Kidney glomerular epithelial cell (primary cell): ENCODE results near the gene RCOR1.
A peak's percentile ranks its signal among the peaks of the same experiment; 100 is the strongest.
"Not testable (repeated sequence)": the region's sequence is repeated elsewhere in the genome, so short reads cannot be mapped to it uniquely, and the experiment has no call there.

ENCODE experiments used
- DNase-seq: peaks from one replicate; lab custom pipeline; 2025; lab: John Stamatoyannopoulos, UW

RCOR1 gene

DNA sequence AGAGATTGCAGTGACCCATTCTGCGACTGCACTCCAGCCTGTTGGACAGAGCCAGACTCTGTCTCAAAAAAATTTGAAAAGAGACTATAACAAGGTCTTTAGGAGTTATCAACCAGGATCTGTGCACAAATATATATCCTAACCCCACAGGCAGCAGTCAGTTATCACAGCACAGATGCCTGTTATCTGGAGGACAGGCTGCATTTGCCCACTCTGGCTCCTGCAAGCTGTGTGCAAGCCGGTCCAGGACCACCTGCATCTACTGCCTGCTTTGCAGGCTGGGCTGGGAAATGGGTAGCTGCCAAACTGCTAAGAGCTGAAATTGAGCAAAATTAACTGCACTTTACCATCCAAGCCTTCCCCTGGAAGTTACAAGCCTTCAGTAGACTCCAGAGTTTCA is 21.4 kb upstream of the RCOR1 start:
- no peak for DNase-seq

DNA sequence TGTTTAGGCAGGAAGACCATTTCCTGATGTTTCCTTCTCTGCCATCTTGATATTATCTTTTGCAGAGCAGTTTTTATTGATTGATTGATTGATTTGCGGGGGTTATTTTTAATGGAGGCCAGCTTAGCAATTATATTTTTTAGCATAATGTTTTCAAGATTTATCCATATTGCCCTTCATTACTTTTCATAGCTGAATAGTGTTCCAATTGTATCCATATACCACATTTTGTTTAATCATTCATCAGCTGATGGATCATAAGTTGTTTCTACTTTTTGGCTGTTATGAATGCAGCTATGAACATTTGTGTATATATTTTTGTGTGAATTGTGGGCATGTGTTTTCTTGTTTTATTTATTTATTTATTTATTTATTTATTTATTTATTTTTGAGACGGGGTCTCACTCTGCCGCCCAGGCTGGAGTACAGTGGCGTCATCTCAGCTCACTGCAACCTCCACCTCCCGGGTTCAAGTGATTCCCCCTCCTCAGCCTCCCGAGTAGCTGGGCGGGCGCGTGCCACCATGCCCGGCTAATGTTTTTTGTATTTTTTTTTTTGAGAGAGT is 20.9 kb upstream of the RCOR1 start:
- DNase-seq = no peak

DNA sequence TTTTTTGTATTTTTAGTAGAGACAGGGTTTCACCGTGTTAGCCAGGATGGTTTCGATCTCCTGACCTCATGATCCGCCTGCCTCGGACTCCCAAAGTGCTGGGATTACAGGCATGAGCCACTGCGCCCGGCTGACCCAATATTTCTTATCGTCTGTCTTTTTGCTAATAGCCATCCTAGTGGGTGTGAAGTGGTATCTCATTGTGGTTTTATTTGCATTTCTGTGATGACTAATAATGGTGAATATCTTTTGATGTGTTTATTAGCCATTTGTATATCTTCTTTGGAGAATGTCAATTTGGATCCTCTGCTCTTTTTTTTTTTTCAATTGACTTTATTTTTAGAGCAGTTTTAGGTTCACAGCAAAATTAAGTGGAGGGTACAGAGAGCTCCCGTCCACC is 19.3 kb upstream of the RCOR1 start:
- DNase-seq = not testable (repeated sequence)

DNA sequence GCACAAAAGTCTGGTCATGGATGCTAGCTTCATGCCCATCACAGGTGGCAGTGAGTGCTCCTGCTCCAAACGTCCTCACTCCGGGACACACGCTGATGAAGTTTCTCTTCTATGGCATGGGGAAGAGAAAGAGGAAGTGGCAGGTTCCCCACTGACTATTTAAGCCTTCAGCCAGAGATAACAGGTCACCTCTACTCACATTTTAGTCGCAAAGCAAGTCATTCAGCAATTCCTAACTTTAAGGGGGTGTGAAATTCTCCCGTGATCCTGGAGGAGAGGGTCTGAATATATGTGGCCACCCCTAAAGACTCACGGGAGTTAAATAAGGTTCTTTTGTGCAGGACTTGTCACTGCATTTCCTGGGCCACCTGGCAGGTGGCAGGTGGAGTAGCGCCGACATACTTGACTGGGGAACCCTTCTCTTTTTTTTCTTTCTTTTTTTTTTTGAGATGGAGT is 18.8 kb upstream of the RCOR1 start:
- DNase-seq = no peak

DNA sequence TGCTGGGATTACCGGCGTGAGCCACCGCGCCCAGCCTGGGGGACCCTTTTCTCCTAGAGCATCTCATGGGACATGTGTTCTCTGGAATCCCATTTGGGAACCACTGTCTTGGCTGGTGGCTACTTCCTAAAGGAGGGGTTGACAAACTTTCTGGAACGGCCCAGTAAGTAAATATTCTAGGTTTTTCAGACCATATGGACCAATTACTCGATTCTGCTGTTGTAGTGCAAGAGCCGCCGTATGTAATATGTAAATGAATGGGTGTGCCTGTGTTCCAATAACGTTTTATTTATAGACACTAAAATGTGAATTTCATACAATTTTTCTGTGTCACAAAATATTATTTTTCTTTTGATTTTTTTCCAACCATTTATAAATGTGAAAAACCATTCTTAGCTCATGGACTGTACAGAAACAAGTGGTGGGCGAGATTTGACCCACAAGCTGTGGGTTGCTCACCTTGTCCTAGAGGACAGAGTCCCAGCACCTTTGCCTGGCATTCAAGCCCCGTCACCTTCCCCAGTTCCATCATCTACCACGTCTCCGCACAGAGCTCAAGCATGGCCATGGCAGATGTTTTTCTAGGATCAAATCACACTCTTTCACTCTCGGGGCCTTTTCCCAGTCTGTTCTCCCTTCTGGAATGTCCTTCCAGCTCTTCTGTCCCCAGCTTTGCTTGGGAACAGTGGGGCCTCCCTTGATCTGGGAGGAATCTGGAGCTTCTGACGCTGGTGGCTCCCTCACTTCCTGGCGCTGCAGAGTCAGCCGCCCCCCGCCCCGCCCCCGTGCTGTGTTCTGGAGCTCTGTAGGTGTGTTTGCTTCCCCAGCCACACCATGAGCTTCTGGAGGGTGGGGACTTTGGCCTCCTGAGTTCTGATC is 17.9 kb upstream of the RCOR1 start:
- no peak for DNase-seq

DNA sequence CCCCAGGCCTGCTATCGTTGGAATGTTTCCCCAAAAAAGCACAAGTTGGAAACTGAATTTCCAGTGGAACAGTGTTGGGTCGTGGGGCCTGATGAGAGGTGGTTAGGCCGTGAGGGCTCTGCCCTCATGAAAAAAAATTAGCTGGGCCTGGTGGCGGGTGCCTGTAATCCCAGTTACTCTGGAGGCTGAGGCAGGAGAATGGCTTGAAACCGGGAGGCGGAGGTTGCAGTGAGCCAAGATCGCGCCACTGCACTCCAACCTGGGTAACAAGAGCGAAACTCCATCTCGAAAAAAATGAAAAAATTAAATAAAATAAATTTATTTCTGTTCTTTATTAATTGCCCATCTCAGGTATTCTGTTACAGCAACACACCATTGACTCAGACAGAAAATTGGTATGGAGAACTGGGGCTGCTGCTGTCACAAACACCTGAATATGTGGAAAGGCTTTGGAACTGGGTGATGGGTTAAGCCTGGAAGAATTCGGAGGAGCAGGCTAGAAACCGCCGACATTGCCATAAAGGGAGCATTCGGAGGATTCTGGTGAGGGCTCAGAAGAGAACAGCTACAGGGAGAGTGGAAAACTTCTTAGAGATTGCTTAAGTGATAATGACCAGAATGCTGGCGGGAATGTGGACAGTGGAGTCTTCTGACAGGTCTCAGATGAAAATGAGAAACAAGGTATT is 17.1 kb upstream of the RCOR1 start:
- DNase-seq = no peak

DNA sequence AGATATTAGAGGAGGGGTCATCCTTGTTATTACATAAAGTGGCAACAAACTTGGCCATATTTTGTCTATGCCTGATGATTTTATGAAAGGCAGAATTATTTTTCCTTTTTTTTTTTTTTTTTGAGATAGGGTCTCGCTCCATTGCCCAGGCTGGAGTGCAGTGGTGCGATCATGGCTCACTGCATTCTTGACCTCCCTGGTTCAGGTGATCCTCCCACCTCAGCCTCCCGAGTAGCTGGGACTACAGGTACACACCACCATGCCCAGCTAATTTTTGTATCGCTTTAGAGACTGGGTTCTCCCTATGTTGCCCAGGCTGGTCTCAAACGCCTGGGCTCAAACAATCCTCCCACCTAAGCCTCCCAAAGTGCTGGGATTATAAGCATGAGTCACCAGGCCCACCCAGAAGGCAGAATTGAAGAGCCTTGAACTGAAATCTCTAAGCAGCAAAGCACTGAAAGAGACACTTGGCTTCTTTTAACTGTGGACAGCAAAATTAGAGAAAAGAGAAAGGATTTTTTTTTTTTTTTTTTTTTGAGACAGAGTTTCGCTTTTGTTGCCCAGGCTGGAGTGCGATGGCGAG is 16.5 kb upstream of the RCOR1 start:
- not testable (repeated sequence) for DNase-seq

DNA sequence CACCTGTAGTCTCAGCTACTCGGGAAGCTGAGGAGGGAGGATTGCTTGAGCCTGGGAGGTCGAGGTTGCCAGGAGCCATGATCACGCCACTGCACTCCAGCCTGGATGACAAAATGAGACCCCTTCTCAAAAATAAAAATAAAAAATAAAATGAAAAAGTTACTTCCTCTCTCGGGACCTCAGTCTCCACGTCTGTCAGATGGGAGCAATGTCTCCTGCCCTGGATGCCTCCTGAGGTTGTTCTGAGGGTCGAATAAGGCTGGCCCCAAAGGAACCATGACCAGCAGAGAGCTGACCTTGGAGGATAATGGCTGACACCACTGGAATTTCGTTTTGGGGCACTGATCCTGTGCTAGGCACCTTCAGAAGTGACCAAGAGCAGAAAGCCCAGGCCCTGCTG is 13.6 kb upstream of the RCOR1 start:
- no peak for DNase-seq

DNA sequence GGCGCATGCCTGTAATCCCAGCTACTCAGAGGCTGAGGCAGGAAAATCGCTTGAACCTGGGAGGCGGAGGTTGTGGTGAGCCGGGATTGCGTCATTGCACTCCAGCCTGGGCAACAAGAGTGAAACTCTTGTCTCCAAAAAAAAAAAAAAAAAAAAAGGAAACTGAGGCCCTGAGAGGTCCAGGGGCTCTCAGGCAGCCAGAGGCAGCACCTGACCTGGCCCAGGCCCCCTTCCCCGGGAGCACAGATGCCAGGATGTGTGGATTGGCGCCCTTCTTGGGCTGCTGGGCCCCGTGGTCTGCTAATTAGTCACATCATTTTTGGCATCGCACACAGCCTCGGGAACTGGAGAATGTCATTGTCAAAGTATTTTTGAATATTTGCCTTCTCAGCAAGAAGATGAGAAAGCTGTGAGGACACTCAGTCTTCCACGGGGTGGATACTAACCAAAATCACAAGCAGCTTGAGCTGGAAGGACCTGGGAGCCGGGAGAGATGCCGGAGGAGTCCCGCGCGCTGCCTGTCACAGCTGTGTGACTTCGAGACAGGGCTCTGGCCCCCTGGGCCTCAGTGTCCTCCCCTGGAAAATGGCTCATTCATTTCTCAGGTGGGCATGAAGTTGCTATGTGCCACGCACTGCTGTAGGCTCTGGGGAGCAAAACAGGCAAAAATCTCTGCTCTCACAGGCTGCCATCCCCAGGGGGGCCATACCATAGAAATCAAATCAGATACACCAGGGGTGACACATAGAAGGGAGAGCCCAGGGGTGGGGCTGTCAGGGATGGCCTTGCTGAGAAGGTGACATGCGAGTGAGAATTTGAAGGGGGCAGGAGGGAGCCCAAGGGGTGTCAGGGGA is 12.5 kb upstream of the RCOR1 start:
- no peak for DNase-seq

DNA sequence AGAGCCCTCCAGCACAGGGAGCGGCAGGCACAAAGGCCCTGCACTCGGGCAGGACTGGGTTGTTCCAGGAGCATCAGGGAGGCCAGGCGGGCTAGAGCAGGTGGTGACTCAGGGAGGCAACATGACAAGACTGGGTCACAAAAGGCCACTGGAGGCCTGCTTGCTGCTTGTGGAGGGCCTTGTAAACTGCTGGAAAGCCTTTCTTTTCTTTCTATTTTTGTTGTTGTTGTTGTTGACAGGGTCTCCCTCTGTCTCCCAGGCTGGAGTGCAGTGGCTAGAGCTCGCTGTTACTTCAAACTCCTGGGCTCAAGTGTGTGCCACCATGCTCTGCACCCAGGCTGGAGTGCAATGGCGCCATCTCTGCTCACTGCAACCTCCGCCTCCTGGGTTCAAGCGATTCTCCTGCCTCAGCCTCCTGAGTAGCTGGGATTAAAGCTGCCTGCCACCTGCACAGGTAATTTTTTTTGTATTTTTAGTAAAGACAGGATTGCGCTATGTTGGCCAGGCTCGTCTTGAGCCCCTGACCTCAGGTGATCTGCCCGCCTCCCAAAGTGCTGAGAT is 11.8 kb upstream of the RCOR1 start:
- DNase-seq = no peak

DNA sequence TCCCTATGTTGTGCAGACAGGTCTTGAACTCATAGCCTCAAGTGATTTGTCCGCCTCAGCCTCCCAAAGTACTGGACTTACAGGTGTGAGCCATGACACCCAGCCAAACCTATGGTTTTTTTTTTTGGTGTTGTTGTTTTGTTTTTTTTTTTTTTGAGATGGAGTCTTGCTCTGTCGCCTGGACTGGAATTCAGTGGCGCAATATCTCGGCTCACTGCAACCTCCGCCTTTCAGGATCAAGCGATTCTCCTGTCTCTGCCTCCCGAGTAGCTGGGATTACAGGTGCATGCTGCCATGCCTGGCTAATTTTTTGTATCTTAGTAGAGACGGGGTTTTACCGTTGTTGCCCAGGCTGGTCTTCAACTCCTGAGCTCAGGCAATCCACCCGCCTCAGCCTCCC is 11.3 kb upstream of the RCOR1 start:
- DNase-seq = no peak

DNA sequence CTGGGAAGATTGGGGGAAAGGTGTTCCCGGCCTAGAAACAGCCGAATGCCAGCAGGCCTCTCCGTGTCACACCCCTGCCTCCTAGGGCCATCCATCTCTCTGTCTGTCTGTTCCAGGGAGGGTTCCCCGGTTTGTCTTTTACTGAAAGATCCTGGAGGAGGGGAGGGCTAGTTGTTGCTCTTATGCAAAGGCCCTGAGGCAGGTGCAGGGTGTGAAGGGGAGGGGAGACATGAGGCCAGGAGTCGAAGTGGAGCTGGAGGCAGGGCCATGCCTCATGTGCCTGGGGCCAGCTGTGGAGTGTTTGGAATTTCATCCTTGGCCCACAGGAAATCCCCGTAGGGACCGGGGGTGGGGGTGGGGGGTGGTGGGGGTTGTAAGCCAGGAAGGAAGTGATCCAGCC is 8.7 kb upstream of the RCOR1 start:
- no peak for DNase-seq

DNA sequence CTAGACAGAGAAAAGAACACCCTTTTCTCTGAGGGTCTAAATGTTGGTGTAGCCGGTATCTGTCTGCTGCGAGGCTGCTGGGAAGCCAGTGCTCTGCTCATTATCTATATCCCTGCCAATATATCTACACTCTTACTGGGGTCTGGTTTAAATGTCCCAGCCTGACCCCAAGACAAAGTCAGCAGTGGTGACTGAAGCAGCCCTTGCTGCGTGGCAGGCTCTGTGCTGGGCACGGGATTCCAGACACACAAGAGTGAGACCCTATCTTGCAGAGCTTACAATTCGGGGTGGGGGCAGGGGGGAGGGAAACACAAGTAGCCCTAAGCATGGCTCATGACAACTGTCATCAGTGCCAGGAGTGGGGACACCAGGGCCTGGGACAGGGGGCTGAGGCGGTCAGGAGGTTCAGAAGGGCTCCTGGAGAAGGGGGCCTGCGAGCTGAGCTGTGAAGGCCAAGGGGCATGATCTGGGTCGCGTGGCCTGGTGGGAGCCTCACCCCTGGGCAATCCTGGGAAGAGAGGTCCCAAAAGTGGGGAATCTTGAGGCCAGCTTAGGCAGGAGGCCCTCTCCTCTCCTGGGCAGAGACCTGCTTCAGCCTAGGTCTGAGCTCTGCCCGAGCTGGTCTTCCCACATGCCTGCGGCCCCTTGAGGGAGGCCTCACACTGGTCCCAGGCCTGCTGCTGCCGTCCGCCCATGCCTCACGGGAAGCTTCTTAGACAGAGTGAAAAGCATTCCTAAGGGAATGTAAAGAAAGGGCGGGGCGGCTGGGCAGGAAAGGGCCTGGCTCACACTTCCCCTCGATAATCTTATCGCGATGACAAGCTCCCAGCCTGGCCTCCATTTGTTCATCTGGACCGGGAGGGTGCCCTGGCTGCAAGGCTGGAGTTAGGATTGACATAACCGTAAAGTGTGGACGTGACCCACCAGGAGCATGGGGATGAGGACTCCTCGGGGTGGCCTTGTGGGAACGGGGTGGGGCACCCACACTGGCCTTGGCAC is 7.3 kb upstream of the RCOR1 start:
- no peak for DNase-seq

DNA sequence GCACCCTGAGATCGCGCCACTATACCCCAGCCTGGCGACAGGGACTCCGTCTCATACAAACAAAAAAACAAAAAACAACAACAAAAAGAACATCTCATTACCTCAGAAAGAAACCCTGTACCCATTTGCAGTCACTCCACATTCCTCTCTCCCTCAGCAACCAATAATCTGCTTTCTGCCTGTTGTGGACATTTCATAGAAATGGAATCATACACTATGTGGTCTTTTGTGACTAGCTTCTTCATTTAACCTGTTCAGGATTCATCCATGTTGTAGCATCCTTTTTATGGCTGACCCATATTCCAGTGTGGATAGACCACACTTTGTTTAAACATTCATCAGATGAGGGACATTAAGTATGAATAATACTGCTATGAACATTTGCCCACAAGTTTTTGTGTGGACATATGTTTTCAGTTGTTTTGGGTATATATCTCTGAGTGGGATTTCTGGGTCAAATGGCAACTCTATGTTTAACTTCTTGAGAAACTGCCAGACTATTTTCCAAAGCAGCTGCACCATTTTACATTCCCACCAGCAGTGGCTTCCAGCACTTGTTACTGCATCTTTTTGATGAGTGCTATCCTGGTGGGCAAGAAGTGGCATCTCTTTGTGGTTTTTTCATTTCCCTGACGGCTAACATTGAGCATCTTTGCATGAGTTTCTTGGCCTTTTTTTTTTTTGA is 5.9 kb upstream of the RCOR1 start:
- no peak for DNase-seq

DNA sequence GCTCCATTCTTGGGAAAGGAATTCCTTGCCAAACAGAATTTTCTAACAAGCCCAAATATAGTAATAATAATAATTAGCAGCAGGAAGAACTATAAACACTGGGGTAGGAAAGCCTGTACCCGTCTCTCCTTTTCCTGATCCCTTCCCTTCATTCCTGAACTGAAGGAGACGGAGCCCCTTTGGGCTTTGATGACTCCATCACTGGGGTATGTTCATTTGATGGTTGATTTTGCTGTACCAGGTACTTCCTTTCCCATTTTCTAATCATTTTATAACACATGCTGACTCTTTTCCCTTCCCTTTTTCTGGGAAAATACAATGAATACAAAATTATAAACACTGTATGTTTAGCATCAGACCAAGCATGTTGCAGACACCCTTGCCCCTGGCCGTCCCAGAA is 3.6 kb upstream of the RCOR1 start:
- peak; percentile 7 for DNase-seq

DNA sequence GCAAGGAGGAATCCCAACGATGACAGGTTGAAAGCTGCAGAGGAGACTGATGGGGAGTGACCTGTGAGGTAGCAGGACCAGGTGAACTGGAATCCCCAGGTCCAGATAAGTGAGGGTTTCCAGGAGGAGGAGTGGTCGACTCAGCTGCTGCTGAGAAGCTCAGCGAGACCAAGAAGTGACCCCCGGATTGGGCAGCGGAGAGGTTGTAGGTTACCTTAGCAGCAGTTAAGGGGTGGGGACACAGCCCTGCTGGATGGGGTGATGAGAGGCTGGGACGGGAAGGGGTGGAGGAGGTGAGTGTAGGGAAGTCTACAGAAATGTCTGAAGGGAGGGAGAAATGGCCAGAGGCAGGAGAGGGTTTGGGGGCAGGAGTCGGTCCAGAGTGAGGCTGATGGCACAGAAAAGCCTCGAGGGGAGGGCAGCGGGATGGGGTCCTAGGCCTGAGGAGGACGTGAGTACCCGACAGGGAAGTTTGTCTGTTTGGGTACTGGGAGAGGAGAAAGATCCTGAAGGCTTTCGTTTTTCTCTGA is 2.6 kb upstream of the RCOR1 start:
- no peak for DNase-seq

DNA sequence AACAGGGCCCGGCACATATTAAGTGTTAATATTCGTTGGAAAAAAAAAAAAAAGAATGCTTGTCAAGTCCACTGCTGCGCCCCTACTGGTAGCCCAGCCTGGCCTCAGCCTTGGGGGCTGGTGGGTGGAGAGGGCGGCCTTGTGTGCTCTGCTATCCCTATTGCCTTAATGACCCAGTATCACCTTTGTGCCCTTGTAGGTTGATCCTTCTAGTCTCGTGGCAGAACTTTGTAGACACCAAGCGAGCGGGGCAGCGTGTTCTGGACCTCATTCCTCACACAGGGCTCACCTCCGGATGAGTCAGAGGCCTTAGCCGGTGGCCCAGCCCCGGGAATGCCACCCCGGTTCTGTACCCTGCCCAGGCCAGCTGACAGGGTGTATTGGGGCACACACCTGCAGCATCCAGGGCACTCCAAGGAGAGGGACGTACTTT is 1.8 kb upstream of the RCOR1 start:
- DNase-seq = no peak

DNA sequence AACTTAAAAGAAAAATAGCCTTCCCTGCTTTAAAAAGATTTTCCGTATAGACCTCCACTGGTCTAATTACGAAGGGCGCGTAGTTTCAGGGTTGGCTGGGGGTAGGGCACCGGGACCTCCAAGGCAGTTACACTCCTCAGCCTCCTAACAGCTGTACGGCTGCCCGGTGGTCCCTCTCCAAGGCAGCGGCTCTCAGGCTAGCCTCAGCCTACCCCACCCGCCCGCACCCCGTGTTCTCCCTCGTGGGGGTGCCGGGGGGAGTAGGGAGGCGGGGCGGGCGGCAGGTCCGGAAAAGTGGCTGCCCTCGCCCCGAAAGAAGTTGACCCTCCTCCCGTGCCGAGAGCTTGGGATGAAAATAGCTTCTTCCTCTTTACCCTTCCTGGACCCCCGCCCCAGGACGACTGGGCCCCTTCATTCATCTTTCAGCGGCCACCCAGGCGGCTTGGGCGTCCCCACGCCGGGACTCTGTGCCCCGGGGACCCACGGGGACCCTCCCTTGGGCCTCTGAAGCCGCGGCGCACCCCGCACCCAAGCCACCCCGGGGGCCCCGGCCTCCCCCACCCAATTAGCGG is 991 bp upstream of the RCOR1 start:
- no peak for DNase-seq

DNA sequence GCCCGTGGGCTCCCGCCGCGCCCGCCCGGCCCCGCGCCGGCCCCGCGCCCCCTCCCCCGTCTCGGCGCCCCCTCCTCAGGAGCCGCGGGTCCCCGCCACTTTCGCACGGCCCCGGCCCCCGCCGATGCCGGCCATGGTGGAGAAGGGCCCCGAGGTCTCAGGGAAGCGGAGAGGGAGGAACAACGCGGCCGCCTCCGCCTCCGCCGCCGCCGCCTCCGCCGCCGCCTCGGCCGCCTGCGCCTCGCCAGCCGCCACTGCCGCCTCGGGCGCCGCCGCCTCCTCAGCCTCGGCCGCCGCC is 263 bp downstream of the RCOR1 start:
- no peak for DNase-seq
